DMS79 (cell line): ENCODE data around the gene KCNQ5.

Source experiments
- DNase-seq: peaks from one replicate; lab custom pipeline; 2025; lab: John Stamatoyannopoulos, UW

KCNQ5 gene

DNA sequence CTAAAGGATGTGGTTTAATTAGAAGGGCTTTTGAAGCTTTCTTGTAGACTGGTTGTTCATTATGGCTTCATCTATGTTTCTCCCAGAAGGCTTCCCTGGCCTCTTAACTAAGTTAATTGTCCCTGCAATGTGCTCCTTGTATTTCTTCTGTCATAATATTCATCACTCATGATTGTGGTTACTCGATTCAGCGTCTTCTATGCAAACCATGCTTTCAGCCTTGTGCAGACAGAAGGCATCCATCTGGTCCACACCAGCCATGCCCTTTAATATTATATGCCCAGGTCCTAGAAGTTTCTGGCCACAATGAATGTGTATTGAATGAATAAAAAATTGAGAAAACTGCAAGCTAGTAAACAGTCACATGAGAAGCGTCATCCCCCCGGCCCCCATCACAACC lies 440.3 kb downstream of the KCNQ5 start:
- no peak for DNase-seq

DNA sequence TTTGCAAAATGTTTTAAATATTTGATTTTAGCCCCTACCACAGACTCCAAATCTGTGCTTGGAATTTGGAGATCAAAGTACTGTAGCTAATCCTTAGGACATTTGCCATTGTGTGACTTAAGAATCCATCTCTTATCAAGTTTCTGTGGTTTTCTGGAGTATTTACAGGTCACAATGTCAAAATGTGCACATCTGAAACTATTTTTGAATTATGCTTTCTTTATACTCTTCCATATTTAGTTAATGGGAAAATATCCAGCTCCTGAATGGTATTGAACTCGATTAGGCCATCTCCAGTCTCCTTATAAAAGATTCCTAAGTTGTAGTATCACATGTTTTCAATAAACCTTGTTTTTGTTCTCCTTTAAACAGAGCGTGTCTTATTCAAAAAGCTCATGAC lies 441.0 kb downstream of the KCNQ5 start:
- no peak for DNase-seq

DNA sequence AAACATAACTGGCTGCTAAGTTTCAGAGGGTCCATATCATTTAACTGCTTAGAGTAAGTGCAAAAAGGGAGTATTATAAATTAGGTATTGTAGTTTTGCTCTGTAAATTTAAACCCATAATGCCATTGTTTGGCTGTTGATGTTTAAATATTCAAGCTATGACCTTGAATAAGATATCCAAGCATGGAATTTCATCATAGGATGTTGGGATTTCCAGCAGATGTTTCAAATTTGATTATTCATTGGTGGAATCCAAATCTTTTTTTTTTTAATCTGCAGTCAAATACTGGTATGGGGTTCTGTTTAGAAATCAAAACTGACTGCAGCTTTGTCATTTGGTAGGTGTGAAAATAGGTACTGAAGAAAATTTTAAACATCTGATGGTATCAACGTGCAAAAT lies 442.4 kb downstream of the KCNQ5 start:
- DNase-seq: no peak

DNA sequence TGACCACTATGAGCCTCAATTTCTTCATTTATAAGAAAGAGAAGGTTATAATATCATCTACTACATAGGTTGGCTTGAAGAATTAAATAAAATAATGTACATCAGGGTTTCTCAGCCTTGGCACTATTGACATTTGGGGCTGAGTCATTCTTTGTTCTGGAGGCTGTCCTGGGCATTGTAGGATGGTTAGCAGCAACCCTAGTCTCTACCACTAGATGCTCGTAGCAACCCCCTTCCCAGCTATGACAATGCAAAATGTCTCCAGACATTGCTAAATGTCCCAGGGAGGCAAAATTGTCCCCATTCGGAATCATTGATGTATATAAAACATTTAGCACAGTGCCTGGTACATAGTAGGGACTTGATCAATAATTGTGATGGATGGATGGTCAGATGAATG lies 451.4 kb downstream of the KCNQ5 start:
- no peak for DNase-seq

DNA sequence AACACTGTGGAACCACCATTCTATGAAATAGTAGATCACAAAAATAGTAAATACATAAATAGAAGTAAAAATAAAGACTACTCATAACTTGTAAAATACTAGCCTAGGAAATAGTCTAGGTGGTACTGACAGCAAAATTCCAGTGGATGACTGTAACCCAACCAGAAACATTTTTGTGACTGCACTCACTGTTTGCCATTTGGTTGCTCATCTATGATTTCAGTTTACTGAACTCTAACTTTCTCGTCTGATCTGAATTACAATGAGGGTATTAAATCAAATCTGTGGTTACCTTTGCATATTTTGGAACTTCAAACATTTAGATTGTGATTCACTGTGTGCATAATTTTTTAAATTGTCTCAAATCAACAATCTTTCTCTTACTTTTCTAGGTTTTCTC lies 452.3 kb downstream of the KCNQ5 start:
- no peak for DNase-seq

DNA sequence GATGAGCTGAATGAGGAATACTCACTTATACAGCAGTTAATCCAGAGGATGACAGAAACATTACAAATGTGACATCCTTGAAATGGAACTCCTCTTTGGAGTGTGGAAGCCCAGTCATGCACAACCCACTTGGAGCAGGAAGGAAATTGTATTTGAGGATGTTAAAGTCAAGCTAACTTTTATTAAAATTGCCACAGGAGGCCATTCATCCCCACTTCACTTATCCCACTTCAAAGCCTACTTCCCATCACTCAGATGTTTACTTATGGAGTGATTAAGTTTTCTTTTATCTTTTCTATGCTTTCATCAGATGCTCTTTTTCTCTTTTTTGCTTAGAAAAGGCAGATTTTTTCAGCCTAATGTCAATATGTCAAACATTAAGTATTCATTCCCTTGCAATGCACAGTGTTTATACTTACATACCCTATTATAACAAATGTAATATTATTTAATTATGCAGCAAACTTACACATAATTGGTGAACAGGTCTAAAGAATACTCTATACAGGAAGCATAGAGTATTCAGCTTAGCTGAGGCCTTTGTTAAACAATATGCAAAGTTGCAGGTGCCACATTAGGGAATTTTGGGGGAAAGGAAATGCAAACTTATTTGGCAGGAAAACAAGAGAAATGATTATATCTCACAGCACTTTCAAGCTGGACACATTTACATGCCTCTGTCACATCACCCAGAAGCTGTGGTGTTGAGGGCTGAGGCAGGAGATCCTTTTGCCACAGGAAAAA lies 454.5 kb downstream of the KCNQ5 start:
- no peak for DNase-seq

DNA sequence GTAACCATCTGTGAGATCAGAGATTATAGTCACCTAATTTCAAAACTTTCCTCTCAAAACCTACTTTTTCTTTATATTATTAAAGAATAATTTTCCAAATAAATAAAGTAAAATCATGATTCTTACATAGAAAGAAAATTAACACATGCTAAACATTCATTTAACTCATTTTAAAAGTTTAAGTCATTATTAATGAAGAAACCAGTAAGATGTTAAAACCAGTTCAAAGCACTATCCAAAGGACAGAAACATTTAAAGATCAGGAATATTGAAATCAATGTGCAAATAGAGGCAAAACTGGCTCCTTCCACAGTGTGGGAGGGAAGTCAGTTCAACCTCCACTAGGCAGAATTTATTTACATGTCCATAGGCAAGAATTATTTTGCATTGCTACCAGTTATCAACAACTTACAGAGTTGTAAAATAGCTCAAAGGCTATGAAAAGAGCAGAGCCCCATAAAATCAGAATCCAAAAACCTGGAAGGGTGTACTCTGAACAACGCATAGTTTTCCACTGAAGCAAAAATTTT lies 456.5 kb downstream of the KCNQ5 start:
- DNase-seq: no peak

DNA sequence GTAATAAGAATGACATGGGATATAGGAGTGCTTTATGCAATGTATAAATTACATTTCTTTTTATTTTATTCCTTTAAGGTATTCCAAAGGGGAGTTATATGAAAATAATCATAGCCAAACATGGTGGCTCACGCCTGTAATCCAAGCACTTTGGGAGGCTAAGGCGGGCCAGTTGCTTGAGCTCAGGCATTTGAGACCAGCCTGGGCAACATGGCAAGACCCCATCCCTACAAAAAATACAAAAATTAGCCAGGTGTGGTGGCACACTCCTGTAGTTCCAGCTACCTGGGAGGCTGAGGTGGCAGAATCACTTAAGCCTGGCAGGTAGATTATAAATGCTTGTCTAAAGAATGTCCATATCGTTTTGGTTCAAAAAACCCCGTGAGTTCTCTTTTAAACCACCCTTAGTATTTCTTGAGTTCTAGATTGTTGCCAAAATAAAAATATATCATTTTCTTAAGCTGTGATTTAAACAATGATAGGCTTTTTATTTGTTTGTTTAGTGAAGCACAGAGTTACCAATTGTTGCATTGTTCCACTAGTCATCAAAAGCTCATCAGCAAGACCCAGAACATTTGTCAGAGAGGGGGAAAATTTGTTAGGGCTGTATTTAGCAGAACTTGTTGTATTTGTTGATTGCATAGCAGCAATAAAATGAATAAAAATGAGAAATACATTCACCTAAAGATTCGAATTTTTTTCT lies 457.2 kb downstream of the KCNQ5 start:
- no peak for DNase-seq

DNA sequence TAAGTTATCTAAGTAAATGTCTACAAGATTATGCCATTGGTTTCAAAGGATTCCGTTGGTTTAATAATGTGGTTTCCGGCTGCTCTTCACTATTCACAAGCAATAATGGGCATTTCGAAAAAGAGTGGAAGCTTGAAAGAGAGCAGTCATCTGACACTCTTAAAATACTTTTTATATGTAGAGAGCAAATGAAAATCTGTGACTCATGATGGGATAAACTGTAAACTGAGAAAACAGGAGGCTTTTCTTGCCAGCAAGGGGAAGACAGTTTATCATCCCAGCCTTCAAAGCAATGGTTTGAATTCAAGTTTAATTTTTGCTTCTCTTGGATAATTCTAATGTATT lies 457.7 kb downstream of the KCNQ5 start:
- DNase-seq: no peak

DNA sequence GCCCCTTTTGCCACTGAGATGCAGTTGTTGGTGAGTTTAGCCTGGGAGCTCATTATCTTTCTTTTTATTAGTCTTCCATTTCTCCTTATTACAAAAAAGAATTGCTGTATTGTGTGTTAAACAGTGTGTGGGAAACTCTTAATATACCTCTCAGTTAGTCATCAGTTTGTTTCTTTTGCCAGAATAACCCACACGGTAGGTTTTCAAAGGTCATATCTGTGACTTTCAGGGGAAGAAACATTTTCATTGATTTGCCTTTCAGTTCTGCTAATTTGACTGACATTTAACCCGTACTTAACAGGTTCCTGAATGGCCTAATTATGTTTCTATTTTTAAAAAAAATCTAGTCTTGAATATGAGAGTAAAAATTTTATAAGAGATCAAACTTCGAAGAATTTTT lies 458.1 kb downstream of the KCNQ5 start:
- no peak for DNase-seq

DNA sequence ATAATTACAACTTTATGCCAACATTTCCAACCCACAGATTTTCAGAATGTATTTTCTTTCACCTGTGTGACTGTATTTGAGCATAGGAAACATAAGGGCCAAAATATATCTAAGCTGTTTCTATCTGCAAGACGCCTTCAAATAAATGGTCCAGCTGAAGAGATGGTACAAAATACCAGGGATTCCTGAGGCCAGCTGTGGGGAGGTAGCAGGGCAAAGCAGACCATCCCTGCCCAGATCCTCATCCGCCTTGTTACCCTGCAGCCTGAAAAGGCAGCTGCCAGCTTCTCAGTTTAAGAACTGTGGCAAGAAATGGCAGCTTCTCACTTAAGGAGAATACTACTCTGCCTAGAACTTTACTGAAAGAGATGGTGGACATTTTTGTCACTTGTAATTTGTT lies 460.1 kb downstream of the KCNQ5 start:
- DNase-seq: no peak

DNA sequence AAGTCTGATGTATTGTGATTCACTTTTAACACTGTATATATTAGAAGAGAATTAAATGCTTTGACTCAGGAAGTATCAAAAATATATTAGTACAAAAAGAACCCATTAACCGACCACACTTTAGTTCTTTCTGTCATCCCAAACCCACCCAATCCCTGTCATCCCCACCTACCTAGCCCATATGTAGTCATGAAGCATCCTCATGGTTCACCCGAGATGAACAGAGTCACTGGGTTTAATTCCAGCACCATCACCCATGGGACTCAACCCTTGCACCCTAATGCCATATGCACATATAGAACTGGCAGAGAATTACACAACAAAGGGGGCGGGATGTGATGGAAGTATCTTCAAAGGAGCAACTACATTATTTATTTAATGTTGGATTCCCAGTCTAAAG lies 462.0 kb downstream of the KCNQ5 start:
- no peak for DNase-seq

DNA sequence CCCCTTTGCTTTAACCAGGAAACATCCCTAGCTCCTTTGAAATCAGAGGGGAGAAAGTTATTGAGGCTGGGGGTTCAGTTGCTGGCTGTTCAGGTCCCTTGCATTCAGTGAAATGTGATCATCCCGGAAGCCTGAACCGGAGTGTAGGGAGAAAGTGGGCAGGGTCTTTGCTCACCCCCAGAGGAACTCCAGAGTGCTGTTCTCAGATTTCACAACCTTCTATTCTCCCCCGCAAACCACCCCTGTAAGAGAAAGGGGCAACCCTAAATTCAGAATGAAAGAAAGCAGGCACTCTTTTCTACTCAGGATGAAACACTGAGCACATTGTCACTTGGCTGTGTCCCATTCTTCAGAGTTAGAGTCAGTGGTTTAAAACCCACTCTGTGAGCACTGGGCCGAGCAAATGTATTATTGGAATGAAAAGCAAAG lies 463.6 kb downstream of the KCNQ5 start:
- DNase-seq: no peak

DNA sequence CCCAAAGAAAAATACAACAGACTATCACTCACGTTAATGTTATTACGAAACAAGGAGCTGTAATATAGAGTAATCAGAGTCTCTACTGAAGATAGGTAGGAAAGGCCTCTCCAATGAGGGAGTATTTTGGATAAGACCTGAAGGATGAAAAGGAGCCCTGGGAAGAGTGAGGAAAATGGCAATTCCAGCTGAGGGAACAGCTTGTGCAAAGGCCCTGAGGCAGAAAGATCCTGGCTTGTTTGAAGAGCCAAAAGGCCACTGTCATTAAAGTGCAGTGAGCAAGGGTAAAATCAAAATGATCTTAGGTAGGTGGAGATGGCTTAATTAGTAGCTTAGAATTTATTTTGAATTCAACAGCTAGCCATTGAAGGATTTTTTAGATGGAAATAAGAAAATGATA lies 464.9 kb downstream of the KCNQ5 start:
- DNase-seq: no peak

DNA sequence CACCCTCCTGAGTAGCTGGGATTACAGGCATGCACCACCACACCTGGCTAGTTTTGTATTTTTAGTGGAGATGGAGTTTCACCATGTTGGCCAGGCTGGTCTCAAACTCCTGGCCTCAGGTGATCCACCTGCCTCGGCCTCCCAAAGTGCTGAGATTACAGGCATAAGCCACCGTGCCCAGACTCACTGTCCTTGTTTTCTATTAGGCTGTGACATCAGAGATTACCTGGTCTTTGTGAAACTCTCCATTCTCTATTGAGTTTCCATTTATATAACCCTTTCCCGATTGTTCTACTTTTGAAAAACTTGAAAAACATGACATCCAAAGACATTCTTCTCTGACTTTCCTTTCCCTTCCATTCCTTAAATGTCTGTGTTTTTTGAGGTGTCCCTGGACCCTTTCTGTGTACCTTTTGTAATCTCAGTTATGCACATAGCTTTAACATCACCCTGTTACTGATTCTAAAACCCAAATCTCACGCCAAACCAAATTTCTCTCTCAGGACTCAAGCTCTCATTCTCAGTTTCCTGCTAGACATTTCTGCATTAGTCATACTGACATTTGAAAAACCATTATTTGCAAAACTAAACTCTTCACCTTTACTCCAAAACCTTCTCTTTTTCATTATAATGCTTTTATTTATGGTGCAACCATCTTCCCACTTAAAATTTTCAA lies 466.4 kb downstream of the KCNQ5 start:
- DNase-seq: no peak

DNA sequence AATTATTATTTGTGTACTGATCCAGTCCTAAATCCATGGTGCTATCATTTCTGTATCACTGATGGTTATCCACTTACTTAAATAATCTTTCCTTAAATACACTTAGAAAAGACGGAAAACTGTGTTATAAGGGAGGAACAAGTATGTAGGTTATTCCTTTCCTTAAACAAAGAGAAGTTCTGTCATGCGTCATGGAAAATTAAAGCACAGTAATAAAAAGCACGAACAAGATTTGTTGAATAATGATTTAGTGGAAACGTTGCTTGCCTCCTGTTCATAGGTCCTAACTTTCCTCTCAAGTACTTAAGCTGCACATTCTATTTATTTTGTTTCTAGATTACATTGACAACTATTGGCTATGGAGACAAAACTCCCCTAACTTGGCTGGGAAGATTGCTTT lies 483.1 kb downstream of the KCNQ5 start:
- no peak for DNase-seq

DNA sequence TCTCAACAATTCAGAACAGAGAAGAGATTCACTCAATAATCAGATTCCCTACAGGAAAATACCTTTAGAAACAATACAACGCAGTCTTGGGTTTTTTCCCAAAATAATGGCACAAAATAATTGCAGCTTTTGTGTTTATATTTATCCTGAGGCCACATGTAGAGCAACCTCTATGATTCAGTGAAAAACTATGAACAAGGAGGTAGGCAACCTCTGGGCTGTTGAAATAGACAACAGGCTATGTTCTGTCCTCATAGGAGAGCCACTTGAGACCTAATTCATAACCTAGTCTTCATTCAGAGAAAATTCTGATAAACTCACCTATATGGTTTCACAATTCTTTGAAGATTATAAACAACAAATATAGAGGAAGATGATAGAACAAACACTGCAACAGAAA lies 485.2 kb downstream of the KCNQ5 start:
- no peak for DNase-seq

DNA sequence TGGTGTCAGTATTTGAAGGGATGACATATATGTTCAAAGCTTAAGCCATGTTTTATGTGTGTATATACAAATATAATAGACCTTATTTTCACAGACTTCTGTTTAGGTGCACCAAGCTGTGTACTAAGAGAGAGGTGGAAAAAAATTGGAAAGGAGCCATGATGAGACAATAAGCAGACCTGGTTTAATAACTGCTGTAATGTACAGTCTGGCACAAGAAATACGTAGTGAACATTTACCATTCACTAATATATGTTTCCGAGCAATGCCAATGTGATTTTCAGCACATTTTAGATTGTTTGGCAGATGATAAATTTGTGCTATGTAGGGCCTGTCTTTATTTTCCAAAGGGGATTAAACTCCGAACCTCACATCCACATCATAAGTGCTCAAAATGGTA lies 487.1 kb downstream of the KCNQ5 start:
- DNase-seq: no peak

DNA sequence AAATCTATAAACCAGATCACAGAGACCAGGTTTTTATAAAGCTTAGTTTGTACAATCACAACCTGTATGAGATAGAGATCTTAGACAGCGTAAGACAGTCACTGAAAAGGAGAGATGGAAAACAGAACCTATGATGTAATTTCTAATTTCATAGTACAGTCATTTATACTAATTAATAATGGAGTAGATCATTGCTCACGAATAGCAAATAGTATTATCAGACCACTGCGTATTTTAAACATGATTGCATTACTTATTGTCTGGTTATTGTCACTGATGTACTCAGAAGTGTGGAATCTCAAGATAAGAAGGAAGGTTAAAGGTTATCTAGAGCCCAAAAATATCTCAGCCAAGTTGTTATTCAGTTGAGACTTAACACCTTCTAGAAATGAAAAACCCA lies 487.8 kb downstream of the KCNQ5 start:
- DNase-seq: no peak

DNA sequence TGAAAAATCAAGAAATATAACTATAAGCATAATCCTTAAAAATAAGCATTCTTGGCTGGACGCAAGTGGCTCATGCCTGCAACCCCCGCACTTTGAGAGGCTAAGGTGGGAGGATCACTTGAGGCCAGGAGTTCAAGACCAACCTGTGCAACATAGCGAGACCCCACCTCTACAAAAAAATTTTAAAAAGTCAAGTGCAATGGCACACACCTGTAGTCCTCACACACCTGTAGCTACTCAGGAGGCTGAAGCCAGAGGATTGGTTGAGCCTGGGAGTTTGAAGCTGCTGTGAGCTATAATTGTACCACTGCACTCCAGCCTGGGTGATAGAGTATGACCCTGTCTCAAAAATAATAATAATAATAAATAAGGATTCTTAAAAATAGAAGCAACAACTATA lies 494.5 kb downstream of the KCNQ5 start:
- no peak for DNase-seq

DNA sequence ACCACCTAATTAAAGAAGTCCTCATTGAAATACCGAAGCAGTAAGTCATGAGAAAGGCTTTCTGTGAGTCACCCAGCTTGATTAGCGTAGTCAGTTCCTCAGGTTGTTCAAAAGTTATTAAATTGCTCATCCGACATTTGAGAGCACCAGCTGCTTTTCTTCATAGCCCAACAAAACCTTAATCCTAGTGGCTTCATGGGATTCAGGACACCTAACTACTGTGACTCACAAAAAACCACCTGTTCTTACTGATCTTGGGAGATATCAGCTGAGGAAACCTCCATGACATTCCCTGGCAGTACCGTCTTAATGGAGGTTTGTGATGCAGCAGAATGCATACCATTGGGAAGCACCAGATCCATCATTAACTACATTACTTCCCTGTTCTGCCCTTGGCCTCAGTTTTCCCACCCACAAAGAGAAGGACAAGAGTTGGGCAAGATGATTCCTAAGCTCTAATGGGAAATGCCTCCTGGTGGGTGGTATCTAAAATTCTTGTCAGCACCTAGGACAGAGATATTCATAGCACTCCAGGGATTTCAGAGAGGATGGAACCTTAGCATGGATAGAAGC lies 499.6 kb downstream of the KCNQ5 start:
- no peak for DNase-seq

DNA sequence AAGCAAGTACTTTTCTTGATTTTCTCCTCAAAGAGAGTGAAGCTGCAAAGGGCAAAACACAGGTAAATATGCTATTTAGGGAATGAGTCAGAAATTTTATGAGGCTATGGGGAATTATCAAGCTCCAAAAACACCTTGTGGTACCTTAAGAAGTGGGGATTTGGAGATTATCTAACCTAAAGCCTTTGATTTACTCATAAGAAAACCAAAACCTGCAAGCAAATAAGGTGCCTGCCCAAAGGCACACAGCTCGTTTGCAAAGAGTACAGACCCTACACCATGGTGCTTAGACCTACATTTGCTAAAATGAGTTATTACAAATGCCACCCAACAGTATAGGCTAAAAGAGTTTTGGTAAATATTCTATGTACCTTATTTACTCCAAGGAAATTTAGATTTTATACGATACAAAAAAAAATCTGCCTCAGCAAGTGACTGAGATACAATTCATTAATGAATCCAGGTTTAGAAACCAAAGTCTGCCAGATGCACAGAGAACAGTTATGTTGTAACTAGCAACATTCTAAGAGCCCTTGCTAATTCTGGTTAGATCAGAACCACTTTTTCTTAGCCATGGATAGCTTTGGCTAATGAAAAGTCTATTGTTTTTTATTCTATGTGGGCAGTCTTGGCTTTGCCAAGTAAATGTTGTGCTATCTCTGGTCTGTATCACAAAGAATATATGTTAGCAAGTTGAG lies 501.9 kb downstream of the KCNQ5 start:
- DNase-seq: no peak
